ENCODE data around the gene NUFIP2.

DNA sequence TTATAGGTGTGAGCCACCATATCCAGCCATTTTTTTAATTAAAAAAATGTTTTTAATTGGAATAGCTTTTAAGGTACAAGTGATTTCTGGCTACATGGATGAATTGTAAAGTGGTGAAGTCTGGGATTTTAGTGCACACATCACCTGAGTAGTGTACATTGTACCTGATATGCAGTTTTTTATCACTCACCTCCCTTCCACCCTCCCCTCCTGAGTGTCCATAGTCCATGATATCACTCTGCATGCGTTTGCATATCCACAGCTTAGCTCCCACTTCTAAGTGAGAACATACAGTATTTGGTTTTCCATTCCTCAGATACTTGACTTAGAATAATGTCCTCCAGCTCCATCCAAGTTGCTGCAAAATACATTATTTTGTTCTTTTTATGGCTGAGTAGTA is 60.6 kb downstream of the NUFIP2 start:
- TF ChIP-seq, protein P1, sequence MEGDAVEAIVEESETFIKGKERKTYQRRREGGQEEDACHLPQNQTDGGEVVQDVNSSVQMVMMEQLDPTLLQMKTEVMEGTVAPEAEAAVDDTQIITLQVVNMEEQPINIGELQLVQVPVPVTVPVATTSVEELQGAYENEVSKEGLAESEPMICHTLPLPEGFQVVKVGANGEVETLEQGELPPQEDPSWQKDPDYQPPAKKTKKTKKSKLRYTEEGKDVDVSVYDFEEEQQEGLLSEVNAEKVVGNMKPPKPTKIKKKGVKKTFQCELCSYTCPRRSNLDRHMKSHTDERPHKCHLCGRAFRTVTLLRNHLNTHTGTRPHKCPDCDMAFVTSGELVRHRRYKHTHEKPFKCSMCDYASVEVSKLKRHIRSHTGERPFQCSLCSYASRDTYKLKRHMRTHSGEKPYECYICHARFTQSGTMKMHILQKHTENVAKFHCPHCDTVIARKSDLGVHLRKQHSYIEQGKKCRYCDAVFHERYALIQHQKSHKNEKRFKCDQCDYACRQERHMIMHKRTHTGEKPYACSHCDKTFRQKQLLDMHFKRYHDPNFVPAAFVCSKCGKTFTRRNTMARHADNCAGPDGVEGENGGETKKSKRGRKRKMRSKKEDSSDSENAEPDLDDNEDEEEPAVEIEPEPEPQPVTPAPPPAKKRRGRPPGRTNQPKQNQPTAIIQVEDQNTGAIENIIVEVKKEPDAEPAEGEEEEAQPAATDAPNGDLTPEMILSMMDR (IDR thresholded peaks at IDR 0.05): no peak
- no peak for TF ChIP-seq EZH2 (IDR thresholded peaks at IDR 0.05; ENCODE audit: borderline replicate concordance, insufficient read depth, low read depth, low read length, poor library complexity, severe bottlenecking)
